Smooth muscle cell (in vitro differentiated cells): ENCODE data around the gene TNFRSF25. TPM values are rescaled to one million over a fixed set of nuclear protein-coding genes. Genes with fewer than 3 reads are reported as not detected.

Source experiments
- DNase-seq: peaks from one replicate; lab custom pipeline; 2025; ENCODE audit not compliant: unreplicated experiment; lab: John Stamatoyannopoulos, UW
- H2AFZ ChIP-seq: fragments of 200-600 bp; sonication (generic); 2 replicates; pipeline ENCODE4 v1.6.0; 2016; ENCODE audit warnings: antibody characterized with exemption, low read depth, mild to moderate bottlenecking
- H3F3A ChIP-seq: fragments of 200-600 bp; sonication (generic); 2 replicates; pipeline ENCODE4 v1.6.0; 2017; ENCODE audit warnings: antibody characterized with exemption, low read depth
- H3K27ac ChIP-seq: fragments of 200-600 bp; sonication (generic); 2 replicates; pipeline ENCODE4 v1.5.1; 2016; ENCODE audit warnings: low read depth, mild to moderate bottlenecking
- H3K27me3 ChIP-seq: fragments of 200-600 bp; sonication (generic); 2 replicates; pipeline ENCODE4 v1.6.1; 2016; ENCODE audit warnings: low read depth, mild to moderate bottlenecking
- H3K36me3 ChIP-seq: fragments of 200-600 bp; sonication (generic); 2 replicates; pipeline ENCODE4 v1.5.1; 2016; ENCODE audit warnings: low read depth
- H3K4me1 ChIP-seq: fragments of 200-600 bp; sonication (generic); 2 replicates; pipeline ENCODE4 v1.5.1; 2016; ENCODE audit warnings: low read depth
- H3K4me2 ChIP-seq: fragments of 200-600 bp; sonication (generic); 2 replicates; pipeline ENCODE4 v1.6.0; 2016; ENCODE audit warnings: mild to moderate bottlenecking
- H3K4me3 ChIP-seq: fragments of 200-600 bp; sonication (generic); 2 replicates; pipeline ENCODE4 v1.5.1; 2016; ENCODE audit warnings: mild to moderate bottlenecking
- H3K79me2 ChIP-seq: fragments of 200-600 bp; sonication (generic); 2 replicates; pipeline ENCODE4 v1.6.0; 2016; ENCODE audit warnings: low read depth, mild to moderate bottlenecking
- H3K9ac ChIP-seq: fragments of 200-600 bp; sonication (generic); 2 replicates; pipeline ENCODE4 v1.6.0; 2016; ENCODE audit warnings: low read depth
- H3K9me3 ChIP-seq: fragments of 200-600 bp; sonication (generic); replicated peaks from 2 replicates; pipeline ENCODE4 v1.5.1; 2016; ENCODE audit warnings: low read depth
- H4K20me1 ChIP-seq: fragments of 200-600 bp; sonication (generic); 2 replicates; pipeline ENCODE4 v1.6.0; 2016; ENCODE audit warnings: low read depth
- CTCF ChIP-seq: fragments of 200-600 bp; sonication (generic); IDR thresholded peaks from 2 replicates; pipeline ENCODE4 v1.5.1; 2017; ENCODE audit warnings: borderline replicate concordance, mild to moderate bottlenecking, antibody characterized with exemption; ENCODE audit not compliant: insufficient read depth, poor library complexity, severe bottlenecking
- WGBS: methylation state at CpG from one replicate; pipeline ENCODE4 v1.1.7; 2016; ENCODE audit warnings: low lambda C conversion rate; 5-methylcytosine and 5-hydroxymethylcytosine counted together
- polyA plus RNA-seq: library from polyadenylated mRNA; unstranded; fragments of >200 nt; fragmentation: Nextera tagmentation; extraction: Ambion mirVana; gene quantifications from 2 replicates; pipeline ENCODE4 v1.2.1, GENCODE V29; 2016
- total RNA-seq: library from RNA; depleted of rRNA; stranded (reverse); fragments of >200 nt; gene quantifications from 2 replicates; pipeline ENCODE4 v1.2.3, GENCODE V29; 2014

Gene TNFRSF25
- total and polyA plus RNA-seq, 2 experiments from 2014 or later, result 10.1 to 19.8 TPM

- H3K27ac ChIP-seq, result no peak overlapping the region
- no peak for DNase-seq
- no peaks in the 10 kb centered on the region for H4K20me1 ChIP-seq
- H3K9ac ChIP-seq, result no peak overlapping the region
- no peak for TF ChIP-seq CTCF
- peaks cover 54% of the 10 kb centered on the region for H3K27me3 ChIP-seq
- no peak overlapping the region for H3K4me2 ChIP-seq
- H3K9me3 ChIP-seq, result no peaks in the 10 kb centered on the region
- no peaks in the 10 kb centered on the region for H3K79me2 ChIP-seq
- no peaks in the 10 kb centered on the region for H3F3A ChIP-seq
- 87% methylated on average over 25 of the region's 26 CpGs for WGBS
- no peak overlapping the region for H3K4me3 ChIP-seq
- peaks cover 7% of the 10 kb centered on the region for H3K4me1 ChIP-seq
- H3K36me3 ChIP-seq, result no peaks in the 10 kb centered on the region
- no peak overlapping the region for H2AFZ ChIP-seq
Measured at GRCh38 chr1:6427441-6428390, 38.3 kb downstream of the TNFRSF25 start.

- H3K4me2 ChIP-seq, result no peak overlapping the region
- no peak overlapping the region for H3K9ac ChIP-seq
- peaks cover 62% of the 10 kb centered on the region for H3K27me3 ChIP-seq
- no peaks in the 10 kb centered on the region for H3K9me3 ChIP-seq
- no peak overlapping the region for H3K27ac ChIP-seq
- whole genome bisulfite sequencing, result 80% methylated on average over 10 of the region's 10 CpGs
- H3K36me3 ChIP-seq, result no peaks in the 10 kb centered on the region
- H2AFZ ChIP-seq, result no peak overlapping the region
- no peaks in the 10 kb centered on the region for H3F3A ChIP-seq
- peaks cover 7% of the 10 kb centered on the region for H3K4me1 ChIP-seq
- no peaks in the 10 kb centered on the region for H4K20me1 ChIP-seq
- no peak overlapping the region for H3K4me3 ChIP-seq
- H3K79me2 ChIP-seq, result no peaks in the 10 kb centered on the region
- no peak for TF ChIP-seq CTCF
- DNase-seq, result no peak
Measured at GRCh38 chr1:6426972-6427350, 39.0 kb downstream of the TNFRSF25 start.

- peaks cover 67% of the 10 kb centered on the region for H3K27me3 ChIP-seq
- no peaks in the 10 kb centered on the region for H3K79me2 ChIP-seq
Measured at GRCh38 chr1:6426277-6426971, 39.5 kb downstream of the TNFRSF25 start.

More at GRCh38 chr1:6426277-6426971, 39.5 kb downstream of the TNFRSF25 start:
- Histone ChIP-seq H2AFZ (no peak overlapping the region), H3K4me2 (no peak overlapping the region), H3K36me3 (no peaks in the 10 kb centered on the region), H4K20me1 (no peaks in the 10 kb centered on the region), H3F3A (no peaks in the 10 kb centered on the region), H3K9ac (no peak overlapping the region), H3K27ac (no peak overlapping the region), H3K9me3 (no peaks in the 10 kb centered on the region), H3K4me3 (no peak overlapping the region), H3K4me1 (peaks cover 7% of the 10 kb centered on the region)
- 86% methylated on average over 7 of the region's 9 CpGs for WGBS
- no peak for TF ChIP-seq CTCF
- DNase-seq, result no peak
